Stimulated activated CD4-positive, alpha-beta T cell treated with anti-CD3 and anti-CD28 coated beads, Interleukin-1b, Interleukin-23, amount 100 ng/mL, for 4 hours (primary cell): ENCODE results near the gene STARD10.
"Not testable (repeated sequence)": the region's sequence is repeated elsewhere in the genome, so short reads cannot be mapped to it uniquely, and the experiment has no call there.

Experiments
- DNase-seq, 2 donors: peaks; one replicate each; pipeline ENCODE4 v3.0.0-alpha.2; 2020; ENCODE audit warnings: low read depth in 2 of 2

Gene STARD10

GRCh38 chr11:72807792-72808191, 13.9 kb upstream of the STARD10 start:
- no peak for DNase-seq

GRCh38 chr11:72807021-72807693, 13.3 kb upstream of the STARD10 start:
- no peak for DNase-seq

GRCh38 chr11:72806378-72806777, 12.5 kb upstream of the STARD10 start:
- not testable (repeated sequence) for DNase-seq

GRCh38 chr11:72805216-72805615, 11.4 kb upstream of the STARD10 start:
- DNase-seq, result no peak

GRCh38 chr11:72802822-72803221, 9.0 kb upstream of the STARD10 start:
- DNase-seq, result no peak

GRCh38 chr11:72799441-72799840, 5.6 kb upstream of the STARD10 start:
- no peak for DNase-seq

GRCh38 chr11:72798361-72798760, 4.5 kb upstream of the STARD10 start:
- no peak for DNase-seq

- DNase-seq, result no peak
Observed at GRCh38 chr11:72793076-72793424, 797 bp downstream of the STARD10 start.

- DNase-seq, result no peak
Observed at GRCh38 chr11:72792437-72793021, 1.3 kb downstream of the STARD10 start.

- DNase-seq, result not testable (repeated sequence)
Observed at GRCh38 chr11:72791228-72791627, 2.6 kb downstream of the STARD10 start.

- no peak for DNase-seq
Observed at GRCh38 chr11:72789493-72790131, 4.2 kb downstream of the STARD10 start.

- no peak for DNase-seq
Observed at GRCh38 chr11:72788241-72788640, 5.6 kb downstream of the STARD10 start.

GRCh38 chr11:72787216-72788104, 6.4 kb downstream of the STARD10 start:
- no peak for DNase-seq

GRCh38 chr11:72786305-72787215, 7.3 kb downstream of the STARD10 start:
- DNase-seq, result no peak

- no peak for DNase-seq
Observed at GRCh38 chr11:72784662-72785061, 9.2 kb downstream of the STARD10 start.

GRCh38 chr11:72783144-72783905, 10.5 kb downstream of the STARD10 start:
- DNase-seq, result no peak

GRCh38 chr11:72782081-72782920, 11.5 kb downstream of the STARD10 start:
- no peak for DNase-seq

GRCh38 chr11:72781313-72782080, 12.3 kb downstream of the STARD10 start:
- peak; percentile 49 to 61 for DNase-seq

- no peak for DNase-seq
Observed at GRCh38 chr11:72781063-72781312, 12.9 kb downstream of the STARD10 start.
